ENCODE data around the gene CHRM3.

- TF ChIP-seq CTCF (IDR thresholded peaks at IDR 0.05), result no peak
- no peak for TF ChIP-seq POLR2A (IDR thresholded peaks at IDR 0.05)
Observed at GRCh38 chr1:239388578-239388977, 2.2 kb downstream of the CHRM3 start.

Data from esophagus squamous epithelium (tissue), 4 donors.